Mesendoderm (in vitro differentiated cells): Measurements from ENCODE around the gene ALOX15.
"Not testable (repeated sequence)": the region's sequence is repeated elsewhere in the genome, so short reads cannot be mapped to it uniquely, and the experiment has no call there.

Experiments
- DNase-seq: peaks from one replicate; pipeline ENCODE4 v3.0.0; 2013
- H2AK5ac ChIP-seq: 2 replicates; pipeline ENCODE4 v1.6.1; 2013; ENCODE audit warnings: low read length, inconsistent platforms
- H2BK120ac ChIP-seq: 2 replicates; pipeline ENCODE4 v1.6.1; 2013; ENCODE audit warnings: low read depth, mild to moderate bottlenecking, low read length, moderate library complexity, mixed read lengths
- H2BK15ac ChIP-seq: replicated peaks from 2 replicates; pipeline ENCODE4 v1.6.1; 2013; ENCODE audit warnings: low read depth, mild to moderate bottlenecking, moderate library complexity
- H2BK5ac ChIP-seq: 2 replicates; pipeline ENCODE4 v1.6.1; 2013; ENCODE audit warnings: low read length, inconsistent platforms
- H3K18ac ChIP-seq: 2 replicates; pipeline ENCODE4 v1.6.1; 2013; ENCODE audit warnings: mild to moderate bottlenecking, low read length, mixed read lengths
- H3K23ac ChIP-seq: one replicate; pipeline ENCODE4 v1.6.1; 2013; ENCODE audit warnings: low read length
- H3K27ac ChIP-seq: 2 replicates; pipeline ENCODE4 v1.5.1; 2013; ENCODE audit warnings: low read depth, mild to moderate bottlenecking, inconsistent platforms, low read length, moderate library complexity
- H3K27me3 ChIP-seq: 2 replicates; pipeline ENCODE4 v1.6.1; 2013; ENCODE audit warnings: low read length, control low read depth, mild to moderate bottlenecking, inconsistent platforms; ENCODE audit not compliant: insufficient read depth, poor library complexity
- H3K36me3 ChIP-seq: 2 replicates; pipeline ENCODE4 v1.6.1; 2013; ENCODE audit warnings: low read length, inconsistent platforms; ENCODE audit not compliant: control insufficient read depth, insufficient read depth
- H3K4ac ChIP-seq: one replicate; pipeline ENCODE4 v1.6.1; 2013; ENCODE audit warnings: low read depth, mild to moderate bottlenecking, low read length, moderate library complexity
- H3K4me1 ChIP-seq: 2 replicates; pipeline ENCODE4 v1.6.1; 2013; ENCODE audit warnings: low read depth, low read length, inconsistent platforms; ENCODE audit not compliant: control insufficient read depth
- H3K4me2 ChIP-seq: 2 replicates; pipeline ENCODE4 v1.6.1; 2013; ENCODE audit warnings: low read length
- H3K4me3 ChIP-seq: 2 replicates; pipeline ENCODE4 v1.5.1; 2013; ENCODE audit warnings: mild to moderate bottlenecking, low read length
- H3K56ac ChIP-seq: one replicate; pipeline ENCODE4 v1.6.1; 2013; ENCODE audit warnings: low read length
- H3K79me1 ChIP-seq: 2 replicates; pipeline ENCODE4 v1.6.1; 2013; ENCODE audit warnings: low read length, inconsistent platforms
- H3K79me2 ChIP-seq: 2 replicates; pipeline ENCODE4 v1.6.1; 2013; ENCODE audit warnings: mild to moderate bottlenecking, low read length; ENCODE audit not compliant: control insufficient read depth, insufficient read depth
- H3K9ac ChIP-seq: 2 replicates; pipeline ENCODE4 v1.6.1; 2013; ENCODE audit warnings: low read length, inconsistent platforms
- H4K5ac ChIP-seq: one replicate; pipeline ENCODE4 v1.6.1; 2013; ENCODE audit warnings: low read length
- H4K8ac ChIP-seq: one replicate; pipeline ENCODE4 v1.6.1; 2013; ENCODE audit warnings: low read depth, mild to moderate bottlenecking, control low read depth, low read length, moderate library complexity
- WGBS: extraction: QIAGEN DNeasy Blood & Tissue Kit; methylation state at CpG from one replicate; pipeline ENCODE4 v1.1.7; 2013; ENCODE audit warnings: low lambda C conversion rate, missing lambda C conversion rate; ENCODE audit not compliant: insufficient coverage; ENCODE audit errors: extremely low coverage; 5-methylcytosine and 5-hydroxymethylcytosine counted together

ALOX15 gene

DNA sequence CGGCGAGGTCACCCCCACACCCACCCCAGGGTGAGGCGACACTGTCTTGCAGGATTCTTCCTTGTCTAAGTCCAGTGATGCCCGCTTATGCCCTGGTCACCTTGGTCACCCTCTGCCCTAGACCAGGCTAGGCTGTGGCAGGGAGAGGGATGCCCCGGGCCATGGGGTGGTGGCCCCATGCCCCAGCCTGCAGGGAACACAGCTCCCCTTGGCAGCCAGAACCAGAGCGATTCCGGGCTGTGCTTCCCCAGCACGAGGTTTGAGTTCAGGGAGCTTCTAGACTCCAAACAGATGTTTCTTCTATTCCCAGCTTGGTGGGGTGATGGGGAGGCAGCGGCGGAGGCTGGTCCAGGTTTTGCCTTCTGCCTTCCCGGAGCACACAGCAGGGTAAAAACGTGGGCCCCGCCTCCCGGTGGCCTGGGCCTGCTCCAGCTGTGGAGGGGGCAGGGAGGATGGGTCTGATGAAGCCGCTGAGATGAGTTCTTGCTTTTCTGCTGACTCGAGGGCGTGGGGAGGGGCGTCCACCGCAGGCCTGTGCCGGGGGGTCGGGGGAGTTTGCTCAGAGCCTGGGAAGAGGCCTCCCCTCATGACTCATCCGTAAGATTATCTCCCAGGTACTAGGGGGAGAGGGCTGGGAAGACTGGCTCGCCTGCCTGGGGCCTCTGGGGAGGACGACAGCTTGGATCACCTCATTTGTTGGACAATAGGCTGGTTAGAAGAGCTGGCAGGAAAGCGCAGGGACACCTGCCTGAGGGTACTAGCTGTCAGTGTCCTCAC, 41.8 kb downstream of the ALOX15 start:
- Histone ChIP-seq H3K4me1 (peaks cover 7% of the 10 kb centered on the region), H2BK120ac (no peak overlapping the region), H3K9ac (peak overlapping the region; percentile 4), H3K4me2 (peak overlapping the region; percentile 18), H2BK5ac (no peak overlapping the region), H3K56ac (peak overlapping the region; percentile 57), H3K27me3 (no peaks in the 10 kb centered on the region), H3K23ac (no peak overlapping the region), H3K27ac (no peak overlapping the region), H2BK15ac (no peak overlapping the region), H4K8ac (no peak overlapping the region), H4K5ac (no peak overlapping the region), H3K4ac (no peak overlapping the region), H3K36me3 (no peaks in the 10 kb centered on the region), H2AK5ac (no peak overlapping the region), H3K4me3 (no peak overlapping the region), H3K79me2 (no peaks in the 10 kb centered on the region), H3K18ac (no peak overlapping the region), H3K79me1 (no peaks in the 10 kb centered on the region)
- no CpG with 5 or more reads among the region's 25 CpGs for WGBS
- DNase-seq: peak; percentile 87

GRCh38 chr17:4598776-4599504, 42.5 kb downstream of the ALOX15 start:
- Histone ChIP-seq H3K4me2 (no peak overlapping the region), H2BK15ac (no peak overlapping the region), H3K36me3 (no peaks in the 10 kb centered on the region), H3K27me3 (no peaks in the 10 kb centered on the region), H3K27ac (no peak overlapping the region), H3K56ac (no peak overlapping the region), H3K4me3 (no peak overlapping the region), H3K18ac (no peak overlapping the region), H2BK120ac (no peak overlapping the region), H3K23ac (no peak overlapping the region), H3K9ac (no peak overlapping the region), H4K5ac (no peak overlapping the region), H3K79me1 (no peaks in the 10 kb centered on the region), H4K8ac (no peak overlapping the region), H3K4ac (no peak overlapping the region), H3K79me2 (no peaks in the 10 kb centered on the region), H3K4me1 (peaks cover 7% of the 10 kb centered on the region), H2AK5ac (no peak overlapping the region), H2BK5ac (no peak overlapping the region)
- no peak for DNase-seq
- WGBS: no CpG with 5 or more reads among the region's 20 CpGs

- H4K5ac ChIP-seq: no peak overlapping the region
- no peak overlapping the region for H3K27ac ChIP-seq
- H3K4ac ChIP-seq: no peak overlapping the region
- no peak overlapping the region for H3K23ac ChIP-seq
- no peaks in the 10 kb centered on the region for H3K79me1 ChIP-seq
- H3K4me2 ChIP-seq: no peak overlapping the region
- no CpG with 5 or more reads among the region's 13 CpGs for WGBS
- H3K27me3 ChIP-seq: no peaks in the 10 kb centered on the region
- no peaks in the 10 kb centered on the region for H3K36me3 ChIP-seq
- DNase-seq: no peak
- no peaks in the 10 kb centered on the region for H3K79me2 ChIP-seq
- no peak overlapping the region for H4K8ac ChIP-seq
- no peak overlapping the region for H3K4me3 ChIP-seq
- no peak overlapping the region for H3K56ac ChIP-seq
- H2BK15ac ChIP-seq: no peak overlapping the region
- no peak overlapping the region for H2AK5ac ChIP-seq
- peaks cover 7% of the 10 kb centered on the region for H3K4me1 ChIP-seq
- no peak overlapping the region for H3K18ac ChIP-seq
- no peak overlapping the region for H2BK5ac ChIP-seq
- no peak overlapping the region for H3K9ac ChIP-seq
- no peak overlapping the region for H2BK120ac ChIP-seq
Measured at GRCh38 chr17:4597975-4598374, 43.5 kb downstream of the ALOX15 start.

DNA sequence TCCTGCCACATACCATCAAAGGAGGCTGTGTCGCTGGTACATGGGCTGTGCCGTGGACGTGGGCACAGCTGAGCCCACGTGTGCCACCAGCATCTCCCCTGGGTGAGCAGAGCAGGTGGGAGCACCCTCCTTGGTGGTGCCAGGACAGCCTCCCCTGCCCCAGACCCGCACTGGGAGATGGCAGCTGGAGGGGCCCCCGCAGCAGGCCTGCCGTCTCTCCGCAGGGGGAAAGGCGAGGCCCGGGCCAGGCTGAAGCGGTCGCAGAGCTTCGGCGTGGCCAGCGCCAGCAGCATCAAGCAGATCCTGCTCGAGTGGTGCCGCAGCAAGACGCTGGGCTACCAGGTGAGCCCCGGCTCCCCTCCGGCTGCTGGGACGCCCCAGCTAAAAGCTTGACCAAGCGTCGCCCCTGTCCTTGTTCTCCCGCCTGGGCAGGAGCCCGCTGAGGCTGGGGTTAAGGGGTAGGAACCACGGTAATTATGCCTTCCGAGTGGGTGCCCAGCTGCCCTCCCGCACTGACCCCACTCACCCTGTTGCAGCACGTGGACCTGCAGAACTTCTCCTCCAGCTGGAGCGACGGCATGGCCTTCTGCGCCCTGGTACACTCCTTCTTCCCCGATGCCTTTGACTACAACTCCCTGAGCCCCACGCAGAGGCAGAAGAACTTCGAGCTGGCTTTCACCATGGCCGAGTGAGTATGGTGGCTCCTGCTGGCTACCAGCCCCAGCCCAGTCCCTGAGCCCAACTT, 44.7 kb downstream of the ALOX15 start:
- Histone ChIP-seq H3K4me1 (peaks cover 7% of the 10 kb centered on the region), H3K4me2 (no peak overlapping the region), H3K79me1 (no peaks in the 10 kb centered on the region), H2AK5ac (no peak overlapping the region), H4K8ac (no peak overlapping the region), H2BK15ac (no peak overlapping the region), H3K23ac (no peak overlapping the region), H4K5ac (no peak overlapping the region), H3K4ac (no peak overlapping the region), H2BK5ac (no peak overlapping the region), H3K56ac (no peak overlapping the region), H3K27me3 (no peaks in the 10 kb centered on the region), H3K18ac (no peak overlapping the region), H2BK120ac (no peak overlapping the region), H3K27ac (no peak overlapping the region), H3K9ac (no peak overlapping the region), H3K79me2 (no peaks in the 10 kb centered on the region), H3K4me3 (no peak overlapping the region), H3K36me3 (no peaks in the 10 kb centered on the region)
- DNase-seq: no peak
- no CpG with 5 or more reads among the region's 36 CpGs for WGBS

GRCh38 chr17:4595685-4596342, 45.7 kb downstream of the ALOX15 start:
- H2BK120ac ChIP-seq, H4K8ac ChIP-seq, H4K5ac ChIP-seq, H3K4me2 ChIP-seq, H3K4me3 ChIP-seq, H3K9ac ChIP-seq, H3K36me3 ChIP-seq, H3K4ac ChIP-seq, H3K79me2 ChIP-seq, H3K79me1 ChIP-seq, H3K4me1 ChIP-seq, H2AK5ac ChIP-seq, H3K27me3 ChIP-seq, H3K23ac ChIP-seq, DNase-seq, H3K18ac ChIP-seq, H2BK15ac ChIP-seq, H2BK5ac ChIP-seq, H3K56ac ChIP-seq, H3K27ac ChIP-seq: not testable (repeated sequence)
- WGBS: no CpG with 5 or more reads among the region's 23 CpGs
